GM10266 (cell line): Measurements from ENCODE around the gene LRRC46.

Source experiments
- DNase-seq: peaks from one replicate; pipeline ENCODE4 v3.0.0; 2012; ENCODE audit errors: extremely low spot score
- TF ChIP-seq, protein P1 (sequence below): IDR thresholded peaks from 2 replicates; pipeline ENCODE4 v1.5.1; 2012; ENCODE audit warnings: mild to moderate bottlenecking, low read depth; ENCODE audit not compliant: control insufficient read depth, insufficient read depth; ENCODE audit errors: missing control alignments

LRRC46 gene

DNA sequence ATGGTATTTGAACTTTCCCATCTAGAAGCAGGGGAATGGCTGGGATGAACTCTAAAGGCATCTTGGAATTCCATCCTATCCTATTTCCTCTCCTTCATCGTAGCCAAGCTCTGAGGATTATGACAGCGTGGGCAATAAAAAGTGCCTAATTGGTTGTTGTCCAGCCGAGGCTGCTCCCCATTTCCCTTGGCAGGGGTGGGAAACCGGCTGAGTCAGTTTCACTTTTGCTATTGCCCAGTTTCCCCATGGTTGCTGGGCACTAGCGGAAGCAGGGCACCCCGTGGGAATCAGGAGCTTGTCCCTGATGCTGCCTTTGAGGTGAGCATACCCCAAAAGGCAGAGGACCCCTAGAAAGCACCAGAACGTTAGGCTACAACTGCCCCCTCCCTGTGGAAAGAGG is 50.8 kb downstream of the LRRC46 start:
- TF ChIP-seq, protein P1, sequence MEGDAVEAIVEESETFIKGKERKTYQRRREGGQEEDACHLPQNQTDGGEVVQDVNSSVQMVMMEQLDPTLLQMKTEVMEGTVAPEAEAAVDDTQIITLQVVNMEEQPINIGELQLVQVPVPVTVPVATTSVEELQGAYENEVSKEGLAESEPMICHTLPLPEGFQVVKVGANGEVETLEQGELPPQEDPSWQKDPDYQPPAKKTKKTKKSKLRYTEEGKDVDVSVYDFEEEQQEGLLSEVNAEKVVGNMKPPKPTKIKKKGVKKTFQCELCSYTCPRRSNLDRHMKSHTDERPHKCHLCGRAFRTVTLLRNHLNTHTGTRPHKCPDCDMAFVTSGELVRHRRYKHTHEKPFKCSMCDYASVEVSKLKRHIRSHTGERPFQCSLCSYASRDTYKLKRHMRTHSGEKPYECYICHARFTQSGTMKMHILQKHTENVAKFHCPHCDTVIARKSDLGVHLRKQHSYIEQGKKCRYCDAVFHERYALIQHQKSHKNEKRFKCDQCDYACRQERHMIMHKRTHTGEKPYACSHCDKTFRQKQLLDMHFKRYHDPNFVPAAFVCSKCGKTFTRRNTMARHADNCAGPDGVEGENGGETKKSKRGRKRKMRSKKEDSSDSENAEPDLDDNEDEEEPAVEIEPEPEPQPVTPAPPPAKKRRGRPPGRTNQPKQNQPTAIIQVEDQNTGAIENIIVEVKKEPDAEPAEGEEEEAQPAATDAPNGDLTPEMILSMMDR: no peak
- DNase-seq: no peak

DNA sequence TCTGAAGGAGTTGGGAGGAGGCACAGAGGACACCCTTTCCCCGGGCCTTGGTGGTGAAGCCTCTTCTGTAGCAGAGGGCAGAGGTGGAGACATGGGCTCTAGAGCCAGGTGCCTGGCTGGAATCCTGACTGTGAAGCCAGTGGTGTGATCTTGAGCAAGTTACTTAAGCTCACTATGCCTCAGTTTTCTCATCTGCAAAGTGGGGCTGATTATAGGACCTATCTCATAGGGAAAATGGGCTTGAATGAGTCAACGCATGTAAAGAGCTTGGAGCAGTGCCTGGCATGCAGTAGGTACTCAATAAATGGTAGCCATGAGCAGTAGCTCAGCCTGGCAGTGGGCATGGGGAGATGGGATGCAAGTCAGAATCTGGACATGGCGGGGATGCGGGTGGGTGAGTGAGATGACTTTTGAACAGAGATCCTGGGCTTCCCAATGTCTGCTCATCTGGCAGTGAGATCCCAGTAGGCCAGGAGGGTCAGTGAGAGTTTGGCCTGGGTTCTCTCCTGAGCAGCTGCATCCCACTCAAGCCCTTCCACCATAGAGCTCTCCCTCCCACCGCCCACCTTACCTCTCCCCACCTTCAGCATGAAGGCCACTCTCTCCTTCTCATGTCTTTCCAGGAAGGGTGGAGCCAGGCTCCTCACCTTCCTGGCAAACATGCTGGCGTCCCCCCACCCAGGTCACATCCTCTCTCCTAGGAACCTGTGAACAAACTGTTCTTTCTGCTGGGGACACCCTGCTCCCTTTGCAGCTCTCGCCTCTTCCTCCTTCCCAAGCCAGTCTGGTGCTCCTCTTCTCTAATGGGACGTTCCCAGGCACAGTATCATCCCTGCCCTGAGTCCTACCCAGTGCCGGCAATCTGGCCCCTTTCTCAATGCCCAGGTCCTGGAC is 51.5 kb downstream of the LRRC46 start:
- TF ChIP-seq, protein P1: no peak
- no peak for DNase-seq

DNA sequence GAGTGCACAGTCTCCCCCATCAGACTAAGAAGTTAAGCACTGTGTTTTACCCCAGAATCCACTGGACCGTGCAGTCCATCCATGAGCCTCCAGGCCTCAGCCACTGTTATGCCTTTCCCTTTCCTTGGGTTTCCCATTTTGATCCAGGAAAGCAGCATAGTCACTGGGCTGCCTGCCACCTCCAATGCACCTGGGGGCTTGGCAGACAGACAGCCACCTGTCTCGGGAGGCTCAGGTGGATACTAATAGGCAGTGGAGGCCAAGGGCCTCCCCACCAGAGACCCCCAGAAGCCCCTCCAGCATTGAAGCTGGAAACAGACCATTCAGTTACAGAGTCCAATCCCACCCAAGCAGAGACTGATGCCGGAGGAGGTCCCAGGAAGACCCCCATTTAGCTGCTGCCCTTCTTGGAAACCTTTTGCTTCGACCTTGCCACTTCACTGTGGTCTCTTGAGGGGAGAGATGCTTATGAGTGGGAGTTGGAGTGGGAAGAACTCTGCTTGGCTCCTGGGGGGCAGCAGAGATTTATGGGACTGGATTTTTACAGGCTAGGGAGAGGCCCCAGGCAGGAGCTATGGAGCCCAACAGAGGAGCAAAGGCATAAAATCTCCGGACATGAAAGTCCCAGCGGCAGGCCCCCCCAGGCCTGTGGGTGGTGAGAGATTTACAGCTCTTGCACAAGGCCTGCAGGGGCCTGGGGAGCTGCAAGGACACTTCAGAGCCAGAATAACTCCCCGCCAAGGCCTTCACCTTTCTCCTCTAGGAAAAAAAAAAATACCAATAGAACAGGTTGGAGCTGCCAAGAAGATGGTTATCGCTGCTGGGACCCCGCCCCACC is 52.3 kb downstream of the LRRC46 start:
- TF ChIP-seq, protein P1: no peak
- DNase-seq: no peak

DNA sequence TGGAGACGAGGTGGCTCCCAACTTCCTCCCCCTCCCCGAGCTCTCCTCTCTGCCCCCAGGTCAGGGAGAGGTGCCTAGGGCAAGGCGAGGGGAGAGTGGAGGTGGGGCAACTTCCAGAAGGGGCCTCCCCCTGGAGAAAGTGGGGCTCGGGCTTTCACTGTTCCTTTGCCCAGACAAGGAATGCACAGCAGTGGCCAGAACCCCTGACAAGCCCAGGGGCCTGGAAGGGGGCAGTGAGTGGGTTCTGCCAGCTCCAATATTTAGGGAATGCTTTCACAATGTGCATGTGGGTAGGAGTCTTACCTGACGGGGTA is 52.9 kb downstream of the LRRC46 start:
- DNase-seq: no peak
- TF ChIP-seq, protein P1: no peak

DNA sequence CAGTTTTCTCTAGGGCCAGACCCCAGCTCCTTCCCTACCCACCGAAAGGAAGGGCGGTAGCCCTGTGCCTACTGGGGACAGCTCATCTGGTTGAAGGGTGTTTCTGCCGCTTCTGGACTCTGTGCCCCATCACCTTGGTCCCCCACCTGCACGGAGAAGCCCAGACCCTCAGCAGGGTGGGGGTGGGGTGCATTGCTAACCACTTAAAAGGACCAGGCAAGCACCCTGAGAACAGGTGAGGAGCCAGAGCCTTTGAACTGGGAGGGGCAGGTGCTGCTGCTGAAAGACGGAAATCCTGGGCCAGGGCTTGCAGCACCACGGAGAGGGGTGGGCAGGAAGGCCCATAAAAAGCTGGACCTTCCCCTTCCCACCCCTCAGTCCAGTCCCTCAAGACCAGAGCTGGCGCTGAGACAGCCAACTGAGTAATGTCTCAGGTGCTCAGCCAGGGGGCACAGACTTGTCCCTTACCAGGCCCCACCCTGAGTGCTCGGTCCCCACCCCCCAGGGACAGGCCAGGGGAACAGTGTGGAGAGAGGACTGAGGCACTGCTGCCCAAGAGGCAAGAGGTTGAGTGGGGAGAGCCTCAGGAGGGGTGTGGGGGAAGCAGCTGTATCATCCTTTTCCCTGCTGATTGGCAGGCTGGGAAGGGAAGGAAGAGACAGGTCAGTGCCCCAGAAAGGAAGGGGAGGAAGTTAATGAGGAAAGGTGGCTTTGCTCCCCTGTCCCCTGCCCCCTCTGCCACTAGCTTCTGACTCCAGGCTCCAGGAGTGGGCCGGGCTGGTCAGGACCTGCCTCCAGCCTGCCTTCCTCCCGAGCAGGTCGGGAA is 53.6 kb downstream of the LRRC46 start:
- DNase-seq: no peak

More for the DNA sequence above, 53.6 kb downstream of the LRRC46 start:
- TF ChIP-seq, protein P1: no peak
